K562 (cell line): ENCODE measurements around the gene ATAD3B. TPM values are rescaled to one million over a fixed set of nuclear protein-coding genes. Genes with fewer than 3 reads are reported as not detected.

ENCODE experiments used
- DACH1 ChIP-seq: fragments of 450-650 bp; IDR thresholded peaks from 2 replicates; pipeline ENCODE4 v1.6.1; 2018; ENCODE audit not compliant: partially characterized antibody
- ESRRB ChIP-seq: fragments of 250-450 bp; sonication (Bioruptor Pico); IDR thresholded peaks from 2 replicates; pipeline ENCODE4 v1.5.0; 2020; ENCODE audit warnings: mild to moderate bottlenecking, moderate library complexity, borderline replicate concordance
- GABPB1 ChIP-seq: sonication (generic); formaldehyde crosslinking; IDR thresholded peaks from 2 replicates; pipeline ENCODE4 v1.8.0; 2022; ENCODE audit warnings: mild to moderate bottlenecking, missing genetic modification reagents
- HCFC1 ChIP-seq: IDR thresholded peaks from 2 replicates; pipeline ENCODE4 v1.6.1; 2012; ENCODE audit warnings: low read depth, low read length, improper control_type of control experiment
- KDM5B ChIP-seq: fragments of 200-600 bp; sonication (generic); IDR thresholded peaks from 2 replicates; pipeline ENCODE4 v1.6.1; 2012; ENCODE audit warnings: low read depth, mild to moderate bottlenecking, moderate library complexity, low read length, control low read depth, inconsistent platforms; ENCODE audit not compliant: insufficient replicate concordance
- MEF2D ChIP-seq: conservative IDR thresholded peaks from 2 replicates; pipeline ENCODE4 v1.6.1; 2016; ENCODE audit warnings: low read depth, missing genetic modification characterization, missing compliant biosample characterization
- RBM15 ChIP-seq: fragments of 200-400 bp; formaldehyde crosslinking; IDR thresholded peaks from 2 replicates; pipeline ENCODE4 v1.6.1; 2018; ENCODE audit warnings: mild to moderate bottlenecking, low read length, moderate library complexity; ENCODE audit not compliant: insufficient read depth
- RBM25 ChIP-seq: fragments of 200-400 bp; formaldehyde crosslinking; IDR thresholded peaks from 2 replicates; pipeline ENCODE4 v1.6.1; 2018; ENCODE audit warnings: low read length, low read depth, moderate library complexity; ENCODE audit not compliant: severe bottlenecking
- SPI1 ChIP-seq: IDR thresholded peaks from 2 replicates; pipeline ENCODE4 v1.6.1; 2011; ENCODE audit warnings: low read depth, low read length, control low read depth, borderline replicate concordance
- TBL1XR1 ChIP-seq, 2 experiments: IDR thresholded peaks; 2 replicates each; pipeline ENCODE4 v1.6.1; 2012; ENCODE audit warnings: improper control_type of control experiment in 2 of 2, low read length in 2 of 2, mild to moderate bottlenecking in 1 of 2
- TEAD2 ChIP-seq: fragments of 450-650 bp; IDR thresholded peaks from 2 replicates; pipeline ENCODE4 v1.6.1; 2016; ENCODE audit warnings: missing genetic modification characterization, control low read depth, missing compliant biosample characterization
- ZNF324 ChIP-seq: fragments of 250-450 bp; sonication (Bioruptor Pico); IDR thresholded peaks from 2 replicates; pipeline ENCODE4 v1.4.0; 2020; ENCODE audit warnings: mild to moderate bottlenecking
- ZNF695 ChIP-seq: fragments of 450-650 bp; formaldehyde crosslinking; IDR thresholded peaks from 2 replicates; pipeline ENCODE4 v1.4.0; 2020; ENCODE audit warnings: mild to moderate bottlenecking, moderate library complexity
- polyA plus RNA-seq, 8 experiments: library from polyadenylated mRNA; depleted of rRNA in 4 of 8; stranded (reverse) in 5 of 8; unstranded in 3 of 8; fragments of >200 nt; fragmentation: Nextera tagmentation in 2 of 8; fragmentation: Illumina TruSeq in 1 of 8; extraction: Ambion mirVana in 2 of 8; extraction: Trizol in 1 of 8; gene quantifications; 2 replicates each; pipeline versions ENCODE4 v1.2.1 to v1.2.3, GENCODE V29; 2011 to 2014; ENCODE audit warnings: inconsistent platforms in 1 of 8, missing spikeins in 1 of 8
- total RNA-seq, 7 experiments: library from RNA; depleted of rRNA in 6 of 7; stranded (reverse); fragments of >200 nt in 6 of 7; fragmentation: Illumina TruSeq in 2 of 7; extraction: Trizol in 2 of 7; gene quantifications; 2 replicates each; pipeline versions ENCODE4 v1.2.1 to v1.2.3, GENCODE V29; 2011 to 2021; ENCODE audit warnings: low replicate concordance in 1 of 7
- TF ChIP-seq, protein P1 (sequence below): fragments of 450-650 bp; IDR thresholded peaks from 2 replicates; pipeline ENCODE4 v1.6.1; 2016; ENCODE audit warnings: low read depth
- TF ChIP-seq, protein P2 (sequence below), 2 experiments: fragments of 450-650 bp; conservative IDR thresholded peaks; 2 replicates each; pipeline ENCODE4 v1.6.1; 2017; ENCODE audit warnings: mild to moderate bottlenecking in 2 of 2, moderate library complexity in 2 of 2
- TF ChIP-seq, protein P3 (sequence below): fragments of 250-450 bp; sonication (Bioruptor Pico); IDR thresholded peaks from 2 replicates; pipeline ENCODE4 v1.9.0; 2021; ENCODE audit warnings: mild to moderate bottlenecking, inconsistent platforms

ATAD3B gene
- total and polyA plus RNA-seq, 9 of the 15 experiments (the other 6 are each of a cell fraction or from before 2014, with no cell fraction given): 0.07 to 113 (median 27.7) TPM

DNA sequence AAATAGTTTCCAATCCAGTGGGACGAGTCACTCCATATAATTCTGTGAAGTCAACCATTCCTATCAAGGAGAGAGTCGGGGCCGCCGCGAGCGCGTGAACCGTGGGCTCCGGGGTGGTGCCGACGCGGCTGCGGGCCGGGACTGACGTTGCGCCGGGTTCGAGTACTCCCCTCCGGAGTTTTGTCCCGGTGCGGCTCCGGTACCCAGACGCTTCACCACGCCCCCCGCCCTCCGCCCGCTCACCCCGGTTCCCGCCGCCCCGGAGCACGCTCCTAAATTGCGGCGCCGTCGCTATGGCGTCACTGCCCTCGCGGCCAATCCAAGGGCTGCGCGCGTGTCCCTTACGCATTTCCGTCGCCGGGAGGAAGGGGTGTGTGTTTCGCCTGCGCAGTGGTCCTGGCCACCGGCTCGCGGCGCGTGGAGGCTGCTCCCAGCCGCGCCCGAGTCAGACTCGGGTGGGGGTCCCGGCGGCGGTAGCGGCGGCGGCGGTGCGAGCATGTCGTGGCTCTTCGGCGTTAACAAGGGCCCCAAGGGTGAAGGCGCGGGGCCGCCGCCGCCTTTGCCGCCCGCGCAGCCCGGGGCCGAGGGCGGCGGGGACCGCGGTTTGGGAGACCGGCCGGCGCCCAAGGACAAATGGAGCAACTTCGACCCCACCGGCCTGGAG lies at the start of gene ATAD3B (continued):
- TF ChIP-seq, protein P1, sequence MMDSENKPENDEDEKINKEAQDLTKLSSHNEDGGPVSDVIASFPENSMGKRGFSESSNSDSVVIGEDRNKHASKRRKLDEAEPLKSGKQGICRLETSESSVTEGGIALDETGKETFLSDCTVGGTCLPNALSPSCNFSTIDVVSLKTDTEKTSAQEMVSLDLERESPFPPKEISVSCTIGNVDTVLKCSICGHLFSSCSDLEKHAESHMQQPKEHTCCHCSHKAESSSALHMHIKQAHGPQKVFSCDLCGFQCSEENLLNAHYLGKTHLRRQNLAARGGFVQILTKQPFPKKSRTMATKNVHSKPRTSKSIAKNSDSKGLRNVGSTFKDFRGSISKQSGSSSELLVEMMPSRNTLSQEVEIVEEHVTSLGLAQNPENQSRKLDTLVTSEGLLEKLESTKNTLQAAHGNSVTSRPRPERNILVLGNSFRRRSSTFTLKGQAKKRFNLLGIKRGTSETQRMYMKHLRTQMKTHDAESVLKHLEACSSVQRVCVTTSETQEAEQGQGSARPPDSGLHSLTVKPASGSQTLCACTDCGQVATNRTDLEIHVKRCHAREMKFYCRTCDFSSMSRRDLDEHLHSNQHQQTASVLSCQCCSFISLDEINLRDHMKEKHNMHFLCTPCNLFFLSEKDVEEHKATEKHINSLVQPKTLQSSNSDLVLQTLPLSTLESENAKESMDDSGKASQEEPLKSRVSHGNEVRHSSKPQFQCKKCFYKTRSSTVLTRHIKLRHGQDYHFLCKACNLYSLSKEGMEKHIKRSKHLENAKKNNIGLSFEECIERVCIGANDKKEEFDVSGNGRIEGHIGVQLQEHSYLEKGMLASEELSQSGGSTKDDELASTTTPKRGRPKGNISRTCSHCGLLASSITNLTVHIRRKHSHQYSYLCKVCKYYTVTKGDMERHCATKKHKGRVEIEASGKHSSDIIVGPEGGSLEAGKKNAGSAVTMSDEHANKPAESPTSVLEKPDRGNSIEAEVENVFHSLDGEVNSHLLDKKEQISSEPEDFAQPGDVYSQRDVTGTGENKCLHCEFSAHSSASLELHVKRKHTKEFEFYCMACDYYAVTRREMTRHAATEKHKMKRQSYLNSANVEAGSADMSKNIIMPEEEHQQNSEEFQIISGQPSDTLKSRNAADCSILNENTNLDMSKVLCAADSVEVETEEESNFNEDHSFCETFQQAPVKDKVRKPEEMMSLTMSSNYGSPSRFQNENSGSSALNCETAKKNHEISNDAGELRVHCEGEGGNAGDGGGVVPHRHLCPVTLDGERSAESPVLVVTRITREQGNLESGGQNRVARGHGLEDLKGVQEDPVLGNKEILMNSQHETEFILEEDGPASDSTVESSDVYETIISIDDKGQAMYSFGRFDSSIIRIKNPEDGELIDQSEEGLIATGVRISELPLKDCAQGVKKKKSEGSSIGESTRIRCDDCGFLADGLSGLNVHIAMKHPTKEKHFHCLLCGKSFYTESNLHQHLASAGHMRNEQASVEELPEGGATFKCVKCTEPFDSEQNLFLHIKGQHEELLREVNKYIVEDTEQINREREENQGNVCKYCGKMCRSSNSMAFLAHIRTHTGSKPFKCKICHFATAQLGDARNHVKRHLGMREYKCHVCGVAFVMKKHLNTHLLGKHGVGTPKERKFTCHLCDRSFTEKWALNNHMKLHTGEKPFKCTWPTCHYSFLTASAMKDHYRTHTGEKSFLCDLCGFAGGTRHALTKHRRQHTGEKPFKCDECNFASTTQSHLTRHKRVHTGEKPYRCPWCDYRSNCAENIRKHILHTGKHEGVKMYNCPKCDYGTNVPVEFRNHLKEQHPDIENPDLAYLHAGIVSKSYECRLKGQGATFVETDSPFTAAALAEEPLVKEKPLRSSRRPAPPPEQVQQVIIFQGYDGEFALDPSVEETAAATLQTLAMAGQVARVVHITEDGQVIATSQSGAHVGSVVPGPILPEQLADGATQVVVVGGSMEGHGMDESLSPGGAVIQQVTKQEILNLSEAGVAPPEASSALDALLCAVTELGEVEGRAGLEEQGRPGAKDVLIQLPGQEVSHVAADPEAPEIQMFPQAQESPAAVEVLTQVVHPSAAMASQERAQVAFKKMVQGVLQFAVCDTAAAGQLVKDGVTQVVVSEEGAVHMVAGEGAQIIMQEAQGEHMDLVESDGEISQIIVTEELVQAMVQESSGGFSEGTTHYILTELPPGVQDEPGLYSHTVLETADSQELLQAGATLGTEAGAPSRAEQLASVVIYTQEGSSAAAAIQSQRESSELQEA: peak; percentile 93
- TF ChIP-seq ESRRB (CRISPR knock-in tag) (no peak), RBM15 (no peak), TBL1XR1 (IDR thresholded peaks at IDR 0.05; ENCODE audit: low read length in 2 of 2) (peak; percentile 30 to 94; a peak in 2 of 4 replicates), MEF2D (tag) (no peak), KDM5B (peak; percentile 30), TEAD2 (no peak), ZNF324 (CRISPR knock-in tag) (no peak), DACH1 (no peak), RBM25 (peak; percentile 81), SPI1 (peak; percentile 51; the same call in 1 of the 2 replicates), HCFC1 (peak; percentile 87), ZNF695 (no peak), GABPB1 (peak; percentile 96)
- TF ChIP-seq, protein P2, sequence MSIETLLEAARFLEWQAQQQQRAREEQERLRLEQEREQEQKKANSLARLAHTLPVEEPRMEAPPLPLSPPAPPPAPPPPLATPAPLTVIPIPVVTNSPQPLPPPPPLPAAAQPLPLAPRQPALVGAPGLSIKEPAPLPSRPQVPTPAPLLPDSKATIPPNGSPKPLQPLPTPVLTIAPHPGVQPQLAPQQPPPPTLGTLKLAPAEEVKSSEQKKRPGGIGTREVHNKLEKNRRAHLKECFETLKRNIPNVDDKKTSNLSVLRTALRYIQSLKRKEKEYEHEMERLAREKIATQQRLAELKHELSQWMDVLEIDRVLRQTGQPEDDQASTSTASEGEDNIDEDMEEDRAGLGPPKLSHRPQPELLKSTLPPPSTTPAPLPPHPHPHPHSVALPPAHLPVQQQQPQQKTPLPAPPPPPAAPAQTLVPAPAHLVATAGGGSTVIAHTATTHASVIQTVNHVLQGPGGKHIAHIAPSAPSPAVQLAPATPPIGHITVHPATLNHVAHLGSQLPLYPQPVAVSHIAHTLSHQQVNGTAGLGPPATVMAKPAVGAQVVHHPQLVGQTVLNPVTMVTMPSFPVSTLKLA (conservative IDR thresholded peaks at IDR 0.05): peak; percentile 99 to 100
- TF ChIP-seq, protein P3, sequence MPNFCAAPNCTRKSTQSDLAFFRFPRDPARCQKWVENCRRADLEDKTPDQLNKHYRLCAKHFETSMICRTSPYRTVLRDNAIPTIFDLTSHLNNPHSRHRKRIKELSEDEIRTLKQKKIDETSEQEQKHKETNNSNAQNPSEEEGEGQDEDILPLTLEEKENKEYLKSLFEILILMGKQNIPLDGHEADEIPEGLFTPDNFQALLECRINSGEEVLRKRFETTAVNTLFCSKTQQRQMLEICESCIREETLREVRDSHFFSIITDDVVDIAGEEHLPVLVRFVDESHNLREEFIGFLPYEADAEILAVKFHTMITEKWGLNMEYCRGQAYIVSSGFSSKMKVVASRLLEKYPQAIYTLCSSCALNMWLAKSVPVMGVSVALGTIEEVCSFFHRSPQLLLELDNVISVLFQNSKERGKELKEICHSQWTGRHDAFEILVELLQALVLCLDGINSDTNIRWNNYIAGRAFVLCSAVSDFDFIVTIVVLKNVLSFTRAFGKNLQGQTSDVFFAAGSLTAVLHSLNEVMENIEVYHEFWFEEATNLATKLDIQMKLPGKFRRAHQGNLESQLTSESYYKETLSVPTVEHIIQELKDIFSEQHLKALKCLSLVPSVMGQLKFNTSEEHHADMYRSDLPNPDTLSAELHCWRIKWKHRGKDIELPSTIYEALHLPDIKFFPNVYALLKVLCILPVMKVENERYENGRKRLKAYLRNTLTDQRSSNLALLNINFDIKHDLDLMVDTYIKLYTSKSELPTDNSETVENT (CRISPR knock-in tag): peak; percentile 69; the same call in 1 of the 2 replicates
